ENCODE results near the gene FAM193B.

Gene FAM193B

GRCh38 chr5:177483994-177484901 is 70.1 kb downstream of the FAM193B start:
- TF ChIP-seq FOXP2 (optimal IDR thresholded peaks at IDR 0.05; ENCODE audit: borderline replicate concordance, extremely low read depth, extremely low read length, insufficient read depth) (no peak), TAF1 (IDR thresholded peaks at IDR 0.05; ENCODE audit: borderline replicate concordance, insufficient read depth, low read length) (no peak), SIN3A (IDR thresholded peaks at IDR 0.05; ENCODE audit: borderline replicate concordance, insufficient read depth, low read length) (no peak), REST (IDR thresholded peaks at IDR 0.05; ENCODE audit: insufficient read depth in 1 of 2, low read depth in 2 of 2, low read length in 2 of 2) (no peak), POLR2AphosphoS5 (IDR thresholded peaks at IDR 0.05; ENCODE audit: low read depth, low read length) (no peak)

GRCh38 chr5:177483042-177483441 is 71.3 kb downstream of the FAM193B start:
- TF ChIP-seq POLR2AphosphoS5 (IDR thresholded peaks at IDR 0.05; ENCODE audit: low read depth, low read length) (no peak), REST (IDR thresholded peaks at IDR 0.05; ENCODE audit: insufficient read depth in 1 of 2, low read depth in 2 of 2, low read length in 2 of 2) (no peak)

GRCh38 chr5:177482359-177482795 is 72.0 kb downstream of the FAM193B start:
- TF ChIP-seq POLR2AphosphoS5 (IDR thresholded peaks at IDR 0.05; ENCODE audit: low read depth, low read length) (0 out of 2 replicates have a peak, but pooled peaks have one; percentile 35), SIN3A (IDR thresholded peaks at IDR 0.05; ENCODE audit: borderline replicate concordance, insufficient read depth, low read length) (no peak)

GRCh38 chr5:177479774-177480173 is 74.6 kb downstream of the FAM193B start:
- TF ChIP-seq SIN3A (IDR thresholded peaks at IDR 0.05; ENCODE audit: borderline replicate concordance, insufficient read depth, low read length) (no peak), TAF1 (IDR thresholded peaks at IDR 0.05; ENCODE audit: borderline replicate concordance, insufficient read depth, low read length) (no peak), POLR2AphosphoS5 (IDR thresholded peaks at IDR 0.05; ENCODE audit: low read depth, low read length) (no peak), REST (IDR thresholded peaks at IDR 0.05; ENCODE audit: insufficient read depth in 1 of 2, low read depth in 2 of 2, low read length in 2 of 2) (no peak), FOXP2 (optimal IDR thresholded peaks at IDR 0.05; ENCODE audit: borderline replicate concordance, extremely low read depth, extremely low read length, insufficient read depth) (no peak)

GRCh38 chr5:177478711-177479646 is 75.4 kb downstream of the FAM193B start:
- TF ChIP-seq SIN3A (IDR thresholded peaks at IDR 0.05; ENCODE audit: borderline replicate concordance, insufficient read depth, low read length) (no peak), TAF1 (IDR thresholded peaks at IDR 0.05; ENCODE audit: borderline replicate concordance, insufficient read depth, low read length) (no peak)
